ENCODE results near the gene HSPB3.

The HSPB3 gene

DNA sequence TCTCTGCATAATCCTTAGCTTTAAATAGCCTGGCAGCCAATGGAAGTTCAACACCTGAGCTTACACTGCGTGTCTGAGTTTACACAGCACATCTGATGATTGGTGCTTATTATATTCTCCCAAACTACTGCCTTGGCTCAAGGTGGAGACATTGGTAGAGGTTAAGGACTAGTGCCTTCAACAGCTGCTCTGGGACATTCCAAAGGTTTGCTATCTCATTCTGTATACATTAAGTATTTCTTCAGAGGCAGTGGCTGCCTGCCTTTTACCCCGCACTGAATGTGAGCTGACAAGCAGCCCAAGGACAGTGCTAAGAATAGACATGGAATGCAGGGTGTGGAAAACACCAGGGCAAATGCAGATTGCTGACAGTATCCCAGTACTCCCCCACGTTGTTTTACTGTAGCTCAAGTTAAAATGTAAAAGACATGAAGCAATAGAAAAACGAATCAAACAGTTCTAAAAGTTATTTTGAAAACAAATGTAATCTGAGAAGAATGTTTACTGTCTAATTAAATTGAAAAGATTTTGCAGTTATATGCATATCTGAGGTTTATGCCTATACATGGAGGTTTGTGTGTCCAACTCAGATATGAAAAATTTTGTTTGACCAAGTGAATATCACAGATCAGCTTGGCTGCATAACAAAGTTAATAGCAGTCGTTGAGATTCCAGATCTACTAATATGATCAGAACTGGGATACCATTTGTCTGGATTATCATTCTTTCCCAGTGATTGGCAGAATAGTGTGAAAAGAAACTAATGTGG lies 1.8 kb downstream of the HSPB3 start:
- TF ChIP-seq, protein P1, sequence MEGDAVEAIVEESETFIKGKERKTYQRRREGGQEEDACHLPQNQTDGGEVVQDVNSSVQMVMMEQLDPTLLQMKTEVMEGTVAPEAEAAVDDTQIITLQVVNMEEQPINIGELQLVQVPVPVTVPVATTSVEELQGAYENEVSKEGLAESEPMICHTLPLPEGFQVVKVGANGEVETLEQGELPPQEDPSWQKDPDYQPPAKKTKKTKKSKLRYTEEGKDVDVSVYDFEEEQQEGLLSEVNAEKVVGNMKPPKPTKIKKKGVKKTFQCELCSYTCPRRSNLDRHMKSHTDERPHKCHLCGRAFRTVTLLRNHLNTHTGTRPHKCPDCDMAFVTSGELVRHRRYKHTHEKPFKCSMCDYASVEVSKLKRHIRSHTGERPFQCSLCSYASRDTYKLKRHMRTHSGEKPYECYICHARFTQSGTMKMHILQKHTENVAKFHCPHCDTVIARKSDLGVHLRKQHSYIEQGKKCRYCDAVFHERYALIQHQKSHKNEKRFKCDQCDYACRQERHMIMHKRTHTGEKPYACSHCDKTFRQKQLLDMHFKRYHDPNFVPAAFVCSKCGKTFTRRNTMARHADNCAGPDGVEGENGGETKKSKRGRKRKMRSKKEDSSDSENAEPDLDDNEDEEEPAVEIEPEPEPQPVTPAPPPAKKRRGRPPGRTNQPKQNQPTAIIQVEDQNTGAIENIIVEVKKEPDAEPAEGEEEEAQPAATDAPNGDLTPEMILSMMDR (IDR thresholded peaks at IDR 0.05; ENCODE audit: borderline replicate concordance, insufficient read depth, low read depth, low read length) = no peak
- H3K4me3 ChIP-seq (ENCODE audit: low read depth, low read length) = no peak overlapping the region

DNA sequence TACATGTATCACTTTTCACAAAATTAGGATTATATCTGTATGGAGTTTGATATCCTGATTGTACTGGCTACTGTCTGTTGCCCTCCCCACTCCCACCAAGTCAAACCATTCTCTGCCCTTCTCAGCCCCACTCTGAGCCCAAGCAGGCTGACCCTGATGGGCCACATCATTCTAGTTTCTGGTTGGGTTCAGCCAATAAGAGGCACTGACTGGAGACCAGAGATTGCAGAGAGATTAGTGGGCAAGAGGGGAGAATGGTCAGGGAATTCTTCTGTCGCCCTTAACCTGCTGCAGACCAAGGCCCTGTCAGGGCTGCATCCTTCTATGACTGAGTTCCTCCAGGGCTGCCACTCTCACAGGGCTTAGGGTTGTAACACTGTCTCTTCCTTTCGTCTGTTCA lies 2.7 kb downstream of the HSPB3 start:
- TF ChIP-seq, protein P1 (IDR thresholded peaks at IDR 0.05; ENCODE audit: borderline replicate concordance, insufficient read depth, low read depth, low read length) = no peak
- no peak overlapping the region for H3K4me3 ChIP-seq (ENCODE audit: low read depth, low read length)

DNA sequence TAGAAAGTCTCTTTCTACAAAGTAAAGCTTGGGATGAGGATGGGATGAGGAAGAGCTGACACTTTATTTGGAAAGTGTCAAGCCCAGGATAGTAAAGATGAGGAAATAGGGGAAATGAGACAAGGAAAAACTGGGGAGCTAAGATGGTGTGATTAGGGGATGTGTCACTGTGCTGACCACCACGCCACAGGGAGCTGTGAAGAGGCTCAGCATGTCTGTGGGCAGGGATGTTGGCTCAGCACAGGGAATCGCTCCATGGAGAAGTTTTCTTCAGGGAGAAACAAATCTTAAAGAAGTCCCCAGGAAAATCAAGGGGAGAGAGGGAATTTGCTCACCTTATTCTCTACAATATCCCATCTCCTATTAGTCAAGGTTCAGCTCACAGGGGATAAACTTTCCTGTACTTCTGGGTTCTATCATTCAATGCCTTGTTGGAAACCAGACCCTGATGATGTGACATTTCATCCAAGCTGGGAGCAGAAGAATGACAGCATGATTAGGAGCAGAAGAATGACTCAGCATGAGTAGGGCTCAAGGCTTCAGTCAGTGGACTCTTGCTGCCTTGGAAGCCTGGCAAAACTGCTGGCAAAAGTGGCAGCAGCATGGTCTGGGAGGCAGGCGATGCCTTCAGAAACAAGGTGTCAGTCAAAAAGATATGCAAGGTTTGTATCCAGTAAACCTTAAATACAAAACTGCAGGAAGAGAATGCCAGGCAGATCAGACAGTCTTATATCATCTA lies 4.9 kb downstream of the HSPB3 start:
- no peak overlapping the region for H3K4me3 ChIP-seq (ENCODE audit: low read depth, low read length)
- TF ChIP-seq, protein P1 (IDR thresholded peaks at IDR 0.05; ENCODE audit: borderline replicate concordance, insufficient read depth, low read depth, low read length) = no peak

DNA sequence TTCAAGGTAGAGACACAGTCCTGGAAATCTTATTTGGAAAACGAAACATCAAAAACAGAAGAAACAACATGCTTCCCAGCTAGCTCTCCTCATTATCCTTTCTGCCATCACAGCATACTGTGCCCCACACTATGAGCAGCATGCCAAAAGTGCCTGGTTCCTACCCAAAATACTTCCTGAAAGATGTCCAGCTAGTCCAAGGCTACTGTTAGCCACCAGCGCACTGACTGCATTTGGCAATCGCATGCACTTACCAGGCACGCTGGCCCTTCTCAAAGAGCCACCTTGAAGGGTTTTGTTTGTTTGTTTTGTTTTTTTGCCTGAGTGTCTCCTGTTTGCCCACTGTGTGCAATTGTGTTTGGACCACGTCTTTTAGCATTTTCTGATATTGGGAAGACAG lies 6.8 kb downstream of the HSPB3 start:
- no peak overlapping the region for H3K4me3 ChIP-seq (ENCODE audit: low read depth, low read length)
- TF ChIP-seq, protein P1 (IDR thresholded peaks at IDR 0.05; ENCODE audit: borderline replicate concordance, insufficient read depth, low read depth, low read length) = no peak

DNA sequence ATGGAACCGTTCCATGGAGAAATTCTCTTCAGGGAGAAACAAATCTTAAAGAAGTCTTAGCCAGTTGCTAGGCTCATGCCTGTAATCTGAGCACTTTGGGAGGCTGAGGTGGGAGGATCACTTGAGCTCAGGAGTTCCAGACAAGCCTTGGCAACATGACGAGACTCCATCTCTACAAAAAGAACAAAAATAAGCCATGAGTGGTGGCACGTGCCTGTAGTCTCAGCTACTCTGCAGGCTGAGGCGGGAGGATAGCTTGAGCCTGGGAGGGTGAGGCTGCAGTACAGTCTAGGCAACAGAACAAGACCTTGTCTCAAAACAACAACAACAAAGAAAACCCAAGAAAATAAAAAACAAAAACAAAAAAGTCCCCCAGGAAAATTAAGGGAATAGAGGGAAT lies 8.2 kb downstream of the HSPB3 start:
- H3K4me3 ChIP-seq (ENCODE audit: low read depth, low read length) = no peak overlapping the region
- TF ChIP-seq, protein P1 (IDR thresholded peaks at IDR 0.05; ENCODE audit: borderline replicate concordance, insufficient read depth, low read depth, low read length) = no peak

DNA sequence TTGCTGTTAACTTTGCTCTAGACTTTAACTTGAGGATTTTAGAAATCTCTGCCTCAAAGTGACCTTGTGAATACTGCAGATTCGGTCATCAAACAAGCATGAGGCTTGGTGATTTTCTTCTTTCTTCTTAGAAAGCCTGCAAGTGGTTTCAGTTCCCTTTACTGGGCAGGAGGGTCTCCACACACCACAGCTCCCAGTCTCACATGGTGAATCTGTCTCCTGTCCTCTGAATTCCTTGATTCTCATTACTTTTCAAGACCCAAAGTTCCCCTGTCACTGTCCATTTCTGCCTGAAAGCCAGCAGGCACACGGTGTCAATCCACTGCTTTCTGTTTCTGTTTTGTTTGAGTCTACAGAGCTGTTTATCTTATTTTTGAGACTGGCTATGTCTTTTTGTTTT lies 14.1 kb downstream of the HSPB3 start:
- no peak overlapping the region for H3K4me3 ChIP-seq (ENCODE audit: low read depth, low read length)
- TF ChIP-seq, protein P1 (IDR thresholded peaks at IDR 0.05; ENCODE audit: borderline replicate concordance, insufficient read depth, low read depth, low read length) = no peak

DNA sequence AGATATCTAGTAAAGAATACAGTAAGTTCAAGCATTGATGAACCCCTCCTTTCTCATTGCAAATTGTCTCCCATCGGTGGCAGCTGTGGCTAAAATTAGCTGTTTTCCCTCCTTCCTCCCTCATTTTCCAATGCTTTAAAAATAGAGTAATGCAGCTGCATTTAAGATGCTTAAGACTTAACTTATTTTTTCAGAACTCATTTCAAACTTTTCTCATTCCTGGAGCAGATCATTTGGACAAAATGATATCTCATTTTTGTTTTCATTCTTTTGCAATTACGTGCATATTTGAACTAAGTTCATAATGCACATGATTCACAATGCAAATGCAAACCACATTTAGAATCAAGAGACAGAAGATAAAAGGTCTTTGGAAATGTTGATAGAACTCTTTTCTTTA lies 14.6 kb downstream of the HSPB3 start:
- no peak overlapping the region for H3K4me3 ChIP-seq (ENCODE audit: low read depth, low read length)
- TF ChIP-seq, protein P1 (IDR thresholded peaks at IDR 0.05; ENCODE audit: borderline replicate concordance, insufficient read depth, low read depth, low read length) = no peak
